NAMALWA (cell line): ENCODE results near the gene ZBTB7A.
"Not testable (repeated sequence)": the region's sequence is repeated elsewhere in the genome, so short reads cannot be mapped to it uniquely, and the experiment has no call there.

ENCODE experiments used
- DNase-seq: peaks from one replicate; pipeline ENCODE4 v3.0.0-alpha.2; 2015; ENCODE audit warnings: low spot score

Gene ZBTB7A

GRCh38 chr19:4016486-4016885 is 50.2 kb downstream of the ZBTB7A start:
- DNase-seq, result no peak

GRCh38 chr19:4015705-4016402 is 50.8 kb downstream of the ZBTB7A start:
- no peak for DNase-seq

- DNase-seq, result peak; percentile 39
Observed at GRCh38 chr19:4014541-4015491, 51.9 kb downstream of the ZBTB7A start.

- DNase-seq, result no peak
Observed at GRCh38 chr19:4013886-4014540, 52.7 kb downstream of the ZBTB7A start.

GRCh38 chr19:4012975-4013634 is 53.6 kb downstream of the ZBTB7A start:
- no peak for DNase-seq

GRCh38 chr19:4012092-4012974 is 54.4 kb downstream of the ZBTB7A start:
- DNase-seq, result no peak

- DNase-seq, result not testable (repeated sequence)
Observed at GRCh38 chr19:4011430-4011829, 55.3 kb downstream of the ZBTB7A start.

- no peak for DNase-seq
Observed at GRCh38 chr19:4010808-4011110, 55.9 kb downstream of the ZBTB7A start.

- DNase-seq, result no peak
Observed at GRCh38 chr19:4009990-4010807, 56.5 kb downstream of the ZBTB7A start.

- DNase-seq, result peak; percentile 31
Observed at GRCh38 chr19:4007836-4008539, 58.7 kb downstream of the ZBTB7A start.

GRCh38 chr19:4007021-4007835 is 59.5 kb downstream of the ZBTB7A start, which contains the start of gene PIAS4:
Gene PIAS4, plus strand, starts transcription at chr19:4007736. Its CDS starts 25 bp downstream, at chr19:4007761.
- peak; percentile 96 for DNase-seq

GRCh38 chr19:4005436-4005835 is 61.3 kb downstream of the ZBTB7A start:
- not testable (repeated sequence) for DNase-seq

- DNase-seq, result not testable (repeated sequence)
Observed at GRCh38 chr19:4000798-4001197, 65.9 kb downstream of the ZBTB7A start.

- DNase-seq, result not testable (repeated sequence)
Observed at GRCh38 chr19:3998667-3999412, 67.9 kb downstream of the ZBTB7A start.

GRCh38 chr19:3995607-3996006 is 71.1 kb downstream of the ZBTB7A start:
- DNase-seq, result no peak
